SW480 (cell line): ENCODE measurements around the gene VAV1.
"Not testable (repeated sequence)": the region's sequence is repeated elsewhere in the genome, so short reads cannot be mapped to it uniquely, and the experiment has no call there.

Experiments used
- DNase-seq: peaks from one replicate; pipeline ENCODE4 v3.0.0-alpha.2; 2016; ENCODE audit warnings: low spot score

Gene VAV1

DNA sequence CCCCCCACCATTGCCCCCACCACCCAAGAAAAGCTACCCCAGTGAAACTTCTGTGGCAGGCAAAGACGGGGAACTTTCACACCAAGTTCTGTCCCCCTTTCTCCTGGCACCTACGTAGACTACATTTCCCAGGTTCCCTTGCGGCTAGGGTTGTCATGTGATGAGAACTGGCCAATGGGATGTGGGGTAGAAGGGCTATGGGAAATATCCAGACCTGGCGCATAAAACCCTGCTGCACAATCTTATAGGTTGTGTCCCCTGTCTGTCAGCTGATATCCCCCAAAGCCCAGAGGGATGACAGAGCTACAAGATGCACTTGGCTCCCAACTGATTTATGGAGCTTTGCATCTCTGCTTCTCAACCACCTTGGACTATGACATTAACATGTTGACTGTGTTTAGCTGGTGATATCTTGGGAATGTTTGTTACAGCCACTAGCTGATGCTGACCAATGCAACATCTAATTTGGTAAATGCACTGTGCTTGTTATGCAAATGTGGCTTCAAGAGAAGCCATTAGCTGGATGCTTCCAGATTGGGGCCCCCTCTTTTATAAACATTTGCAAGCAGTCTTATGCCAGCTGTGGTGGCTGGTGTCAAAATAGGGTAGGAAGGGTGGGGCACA, 11.3 kb upstream of the VAV1 start:
- DNase-seq: no peak

- DNase-seq: not testable (repeated sequence)
Measured at GRCh38 chr19:6762253-6762797, 10.2 kb upstream of the VAV1 start.

- DNase-seq: peak; percentile 96
Measured at GRCh38 chr19:6765738-6766356, 6.7 kb upstream of the VAV1 start.

GRCh38 chr19:6766357-6767080, 6.0 kb upstream of the VAV1 start:
- no peak for DNase-seq

DNA sequence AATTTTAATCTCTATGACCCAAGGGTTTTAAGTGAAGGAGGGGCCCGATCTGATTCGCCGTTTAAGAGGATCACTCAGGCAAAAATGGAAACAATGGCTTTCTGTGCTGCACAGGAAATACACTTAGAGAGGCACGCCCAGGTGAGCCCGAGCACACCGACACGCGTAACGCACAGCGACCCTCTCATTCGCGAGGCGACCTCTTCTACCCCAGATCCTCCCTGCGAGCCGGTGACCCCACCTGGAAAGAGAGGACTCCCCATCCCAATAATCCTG, 5.5 kb upstream of the VAV1 start:
- peak; percentile 86 for DNase-seq

- peak; percentile 94 for DNase-seq
Measured at GRCh38 chr19:6767357-6768235, 4.9 kb upstream of the VAV1 start, which contains the start of gene SH2D3A. TSS of gene SH2D3A (minus strand) at chr19:6767435. CDS start at chr19:6763748, 3,687 bp downstream.

DNA sequence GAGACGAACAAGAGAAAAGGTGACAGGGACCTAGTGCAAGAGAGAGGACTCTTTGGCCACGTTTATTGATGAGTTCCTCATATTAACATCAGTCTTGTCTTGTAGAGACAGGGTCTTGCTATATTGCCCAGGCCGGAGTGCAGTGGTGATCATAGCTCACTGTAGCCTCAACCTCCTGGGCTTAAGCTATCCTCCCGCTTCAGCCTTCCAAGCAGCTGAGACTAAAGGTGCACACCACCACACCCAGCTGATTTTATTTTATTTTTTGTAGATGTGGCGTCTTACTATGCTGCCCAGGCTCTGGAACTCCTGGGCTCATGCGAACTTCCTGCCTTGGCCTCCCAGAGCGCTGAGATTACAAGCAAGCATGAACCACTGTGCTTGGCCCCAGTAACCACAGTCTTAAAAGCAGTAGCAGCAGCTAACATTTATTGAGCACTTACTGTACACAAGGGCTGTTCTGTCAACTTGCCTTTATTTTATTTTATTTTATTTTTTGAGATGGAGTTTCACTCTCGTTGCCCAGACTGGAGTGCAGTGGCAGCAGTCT, 4.2 kb upstream of the VAV1 start:
- no peak for DNase-seq

DNA sequence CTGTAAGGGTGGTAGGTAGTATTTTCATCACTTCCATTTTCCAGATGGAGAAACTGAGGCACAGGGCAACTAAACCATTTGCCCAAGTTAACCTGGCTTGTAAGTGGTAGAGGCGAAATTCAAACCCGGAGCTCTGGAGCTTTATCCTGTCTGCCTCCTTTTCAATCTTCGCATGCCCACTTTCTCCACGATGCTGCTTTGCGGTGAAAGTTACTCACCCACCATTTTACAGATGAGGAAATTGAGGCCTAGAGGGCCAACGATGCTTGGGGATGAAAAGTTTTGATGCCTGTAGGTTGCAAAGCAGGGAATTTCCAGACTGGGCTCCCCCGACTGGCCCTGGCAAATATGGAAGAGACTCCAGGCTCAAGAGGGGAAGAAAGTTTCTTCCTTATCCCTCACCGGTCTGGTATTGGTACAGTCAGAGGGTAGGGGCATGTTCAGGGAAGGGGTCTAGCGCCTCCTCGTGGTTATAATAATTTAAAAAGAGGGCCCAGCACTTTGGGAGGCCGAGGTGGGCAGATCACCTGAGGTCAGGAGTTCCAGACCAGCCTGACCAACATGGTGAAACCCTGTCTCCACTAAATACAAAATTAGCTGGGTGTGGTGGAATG, 3.4 kb upstream of the VAV1 start:
- no peak for DNase-seq

DNA sequence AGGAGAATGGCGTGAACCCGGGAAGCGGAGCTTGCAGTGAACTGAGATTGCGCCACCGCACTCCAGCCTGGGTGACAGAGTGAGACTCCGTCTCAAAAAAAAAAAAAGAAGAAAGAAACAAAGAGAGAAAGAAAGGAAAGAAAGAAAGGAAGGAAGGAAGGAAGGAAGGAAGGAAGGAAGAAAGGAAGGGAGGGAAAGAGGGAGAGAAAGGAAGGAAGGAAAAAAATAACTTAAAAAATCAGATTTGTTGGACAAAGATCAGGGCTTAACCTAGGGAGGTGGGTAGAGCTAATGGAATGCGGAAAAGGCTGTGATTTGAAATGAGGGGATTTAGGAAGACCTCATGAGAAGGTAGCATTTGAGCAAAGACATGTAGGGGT, 870 bp upstream of the VAV1 start:
- DNase-seq: not testable (repeated sequence)

DNA sequence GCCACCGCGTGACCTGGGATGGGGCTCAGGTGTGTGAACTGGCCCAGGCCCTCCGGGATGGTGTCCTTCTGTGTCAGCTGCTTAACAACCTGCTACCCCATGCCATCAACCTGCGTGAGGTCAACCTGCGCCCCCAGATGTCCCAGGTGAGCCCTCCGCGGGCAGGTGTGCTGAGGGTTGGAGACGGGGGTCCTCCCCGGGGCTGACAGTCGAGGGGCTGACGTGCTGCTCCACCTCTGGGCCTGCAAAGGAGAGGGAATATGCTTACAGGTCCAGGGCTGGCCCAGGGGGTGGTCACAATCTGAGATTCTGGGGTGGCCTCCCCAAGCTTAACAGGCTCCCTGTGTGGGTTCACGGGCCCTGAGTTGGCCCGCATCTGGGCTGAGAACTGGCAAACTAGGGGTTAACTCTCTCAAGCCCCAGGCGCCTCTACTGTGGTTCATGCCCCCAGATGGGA, 386 bp downstream of the VAV1 start:
- DNase-seq: no peak

- no peak for DNase-seq
Measured at GRCh38 chr19:6773323-6773931, 919 bp downstream of the VAV1 start.

DNA sequence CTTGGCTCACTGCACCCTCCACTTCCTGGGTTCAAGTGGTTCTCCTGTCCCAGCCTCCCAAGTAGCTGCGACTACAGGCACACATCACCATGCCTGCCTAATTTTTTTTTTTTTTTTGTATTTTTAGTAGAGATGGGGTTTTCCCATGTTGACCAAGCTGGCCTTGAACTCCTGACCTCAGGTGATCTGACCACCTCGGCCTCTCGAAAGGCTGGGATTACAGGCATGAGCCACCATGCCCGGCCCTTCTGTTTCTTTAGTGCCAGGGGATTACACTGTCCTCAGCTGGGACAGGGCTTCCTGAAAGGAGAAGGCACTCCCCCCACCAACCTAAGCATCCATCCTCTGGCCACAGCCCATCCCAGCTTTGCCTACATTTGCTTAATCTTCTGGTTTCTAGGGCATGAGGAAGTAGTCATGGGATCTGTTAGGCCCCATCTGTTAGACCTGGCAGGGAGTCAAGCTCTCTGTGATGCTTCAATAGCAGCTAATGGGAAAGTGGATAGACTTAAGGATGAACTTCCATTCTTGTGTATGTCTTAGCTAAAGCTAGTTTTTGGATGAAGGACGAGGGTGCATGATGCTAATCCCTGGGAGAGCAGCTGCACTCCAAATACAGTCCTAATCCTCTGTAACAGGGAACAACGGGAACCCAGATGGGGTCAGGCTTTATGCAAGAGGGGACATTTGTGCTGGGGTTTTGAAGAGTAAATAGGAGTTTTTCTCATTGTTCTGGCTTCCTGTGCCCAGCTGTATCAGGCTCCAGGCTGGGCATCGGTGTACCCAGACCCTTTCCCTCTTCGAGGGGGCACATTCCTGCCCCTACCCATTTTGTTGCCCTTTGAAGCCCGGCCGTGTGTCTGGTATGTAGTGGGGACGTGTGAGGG, 2.6 kb downstream of the VAV1 start:
- DNase-seq: no peak

DNA sequence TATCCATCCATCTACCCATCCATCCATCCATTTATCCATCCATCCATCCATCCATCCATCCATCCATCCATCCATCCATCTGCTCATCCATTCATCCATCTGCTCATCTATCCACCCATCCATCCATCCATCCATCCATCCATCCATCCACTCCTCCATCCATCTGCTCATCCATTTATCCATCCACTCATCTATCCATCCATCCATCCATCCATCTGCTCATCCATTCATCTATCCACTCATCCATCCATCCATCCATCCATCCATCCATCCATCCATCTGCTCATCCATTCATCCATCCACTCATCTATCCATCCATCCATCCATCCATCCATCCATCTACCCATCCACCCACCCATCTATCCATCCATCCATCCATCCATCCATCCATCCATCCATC, 3.5 kb downstream of the VAV1 start:
- not testable (repeated sequence) for DNase-seq

DNA sequence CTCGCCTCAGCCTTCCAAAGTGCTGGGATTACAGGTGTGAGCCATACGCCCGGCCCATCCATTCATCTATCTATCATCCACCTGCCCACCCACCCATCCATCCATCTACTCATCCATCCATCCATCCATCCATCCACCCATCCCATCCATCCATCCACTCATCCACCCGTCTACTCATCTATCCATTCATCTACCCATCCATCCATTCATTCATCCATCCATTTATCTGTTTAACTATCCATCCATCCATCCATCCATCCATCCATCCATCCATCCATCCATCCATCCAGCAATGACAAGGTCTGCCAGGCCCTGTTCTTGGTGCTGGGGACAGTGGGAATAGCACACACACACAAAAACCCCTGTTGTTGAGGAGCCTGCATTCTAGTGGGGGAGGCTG, 4.5 kb downstream of the VAV1 start:
- no peak for DNase-seq

DNA sequence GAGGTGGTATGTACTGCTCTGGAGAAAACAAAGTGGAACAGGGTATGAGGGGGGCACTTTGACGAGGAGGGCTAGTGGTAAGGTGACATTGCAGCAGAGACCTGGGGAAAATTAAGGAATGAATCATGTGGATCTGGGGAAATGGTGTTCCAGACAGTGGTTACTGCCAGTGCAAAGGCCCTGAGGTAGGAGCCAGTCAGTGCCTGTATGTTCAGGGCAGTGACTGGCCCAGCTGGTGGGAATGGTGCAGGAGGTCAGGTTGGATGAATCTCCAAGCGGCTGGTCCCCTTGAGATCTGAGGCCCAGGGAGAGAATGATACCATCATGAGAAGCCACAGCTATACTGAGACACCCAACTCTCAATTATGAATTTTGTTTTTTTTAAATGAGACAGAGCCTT, 4.9 kb downstream of the VAV1 start:
- DNase-seq: no peak

DNA sequence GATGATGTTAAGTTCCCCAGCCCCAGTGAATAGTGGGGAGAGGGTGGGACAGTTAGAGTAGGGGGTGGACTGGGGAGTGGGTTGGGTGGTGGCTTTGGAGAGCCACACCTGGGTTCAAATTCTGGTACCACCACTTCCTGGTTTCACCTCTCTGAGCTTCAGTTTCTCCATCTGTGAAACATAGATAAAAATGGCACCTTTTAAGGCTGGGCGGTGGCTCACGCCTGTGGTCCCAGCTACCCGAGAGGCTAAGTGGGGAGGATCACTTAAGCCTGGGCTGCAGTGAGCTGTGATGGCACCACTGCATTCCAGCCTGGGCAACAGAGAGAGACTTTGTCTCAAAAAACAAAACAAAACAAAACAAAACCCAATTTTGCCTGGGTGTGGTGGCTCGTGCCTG, 5.9 kb downstream of the VAV1 start:
- DNase-seq: no peak

- DNase-seq: no peak
Measured at GRCh38 chr19:6779206-6779605, 6.7 kb downstream of the VAV1 start.

GRCh38 chr19:6787393-6787792, 14.9 kb downstream of the VAV1 start:
- no peak for DNase-seq

- no peak for DNase-seq
Measured at GRCh38 chr19:6788896-6789295, 16.4 kb downstream of the VAV1 start.
